Keratinocyte (primary cell): Measurements from ENCODE around the gene MLLT6. TPM values are rescaled to one million over a fixed set of nuclear protein-coding genes. Genes with fewer than 3 reads are reported as not detected.

Source experiments
- DNase-seq: peaks from one replicate; pipeline ENCODE4 v3.0.0-alpha.2; 2011; ENCODE audit warnings: low read depth, missing footprints, low spot score
- FAIRE-seq: peaks from 2 replicates; lab custom pipeline; 2011; peaks lifted over from hg19 to GRCh38; lab: Jason Lieb, UNC
- H2AFZ ChIP-seq: 2 replicates; pipeline ENCODE4 v1.6.0; 2012; ENCODE audit warnings: low read length, control low read depth, inconsistent platforms; ENCODE audit not compliant: control insufficient read depth
- H3K27ac ChIP-seq: 2 replicates; pipeline ENCODE4 v1.5.1; 2011; ENCODE audit warnings: low read length; ENCODE audit not compliant: control insufficient read depth, insufficient read depth
- H3K27me3 ChIP-seq: 3 replicates; pipeline ENCODE4 v1.6.0; 2011; ENCODE audit warnings: low read length; ENCODE audit not compliant: control insufficient read depth, insufficient read depth; ENCODE audit errors: extremely low read depth
- H3K36me3 ChIP-seq, 2 experiments: 2 replicates in 1 of 2; 3 replicates in 1 of 2; pipeline ENCODE4 v1.5.1; 2011; ENCODE audit warnings: low read length in 2 of 2, mild to moderate bottlenecking in 1 of 2; ENCODE audit not compliant: control insufficient read depth in 2 of 2, insufficient read depth in 2 of 2; ENCODE audit errors: extremely low read depth in 1 of 2
- H3K4me1 ChIP-seq: 3 replicates; pipeline ENCODE4 v1.5.1; 2011; ENCODE audit warnings: low read length; ENCODE audit not compliant: control insufficient read depth, insufficient read depth; ENCODE audit errors: extremely low read depth
- H3K4me2 ChIP-seq: 3 replicates; pipeline ENCODE4 v1.6.0; 2011; ENCODE audit warnings: low read depth, low read length; ENCODE audit not compliant: control insufficient read depth, insufficient read depth; ENCODE audit errors: extremely low read depth
- H3K4me3 ChIP-seq, 3 experiments: fragments of 200-600 bp in 1 of 3; sonication (generic) in 1 of 3; 2 replicates in 2 of 3; 3 replicates in 1 of 3; pipeline ENCODE4 v1.5.1; 2011 to 2016; ENCODE audit warnings: low read length in 3 of 3, mild to moderate bottlenecking in 3 of 3, control low read depth in 2 of 3, inconsistent platforms in 1 of 3, low read depth in 1 of 3, mixed read lengths in 1 of 3, mixed run types in 1 of 3, moderate library complexity in 1 of 3; ENCODE audit not compliant: control insufficient read depth in 2 of 3, insufficient read depth in 2 of 3; ENCODE audit errors: extremely low read depth in 1 of 3
- H3K79me2 ChIP-seq: 2 replicates; pipeline ENCODE4 v1.6.0; 2012; ENCODE audit warnings: low read length; ENCODE audit not compliant: control insufficient read depth, insufficient read depth
- H3K9ac ChIP-seq: 3 replicates; pipeline ENCODE4 v1.6.0; 2011; ENCODE audit warnings: low read length; ENCODE audit not compliant: control insufficient read depth, insufficient read depth; ENCODE audit errors: extremely low read depth
- H3K9me1 ChIP-seq: 3 replicates; pipeline ENCODE4 v1.6.0; 2011; ENCODE audit warnings: low read length; ENCODE audit not compliant: control insufficient read depth, insufficient read depth; ENCODE audit errors: extremely low read depth
- H3K9me3 ChIP-seq: 2 replicates; pipeline ENCODE4 v1.5.1; 2012; ENCODE audit warnings: low read depth, low read length; ENCODE audit not compliant: control insufficient read depth
- H4K20me1 ChIP-seq: 3 replicates; pipeline ENCODE4 v1.6.0; 2011; ENCODE audit warnings: low read length; ENCODE audit not compliant: control insufficient read depth, insufficient read depth; ENCODE audit errors: extremely low read depth
- CTCF ChIP-seq, 3 experiments: IDR thresholded peaks in 1 of 3; conservative IDR thresholded peaks in 1 of 3; optimal IDR thresholded peaks in 1 of 3; 2 replicates in 2 of 3; 3 replicates in 1 of 3; pipeline versions ENCODE3 to v1.5.1; 2011; ENCODE audit warnings: low read length in 3 of 3, mild to moderate bottlenecking in 3 of 3, moderate library complexity in 2 of 3, control low read depth in 1 of 3, inconsistent platforms in 1 of 3; ENCODE audit not compliant: insufficient read depth in 2 of 3; ENCODE audit errors: extremely low read depth in 1 of 3
- EZH2 ChIP-seq: IDR thresholded peaks from one replicate; pipeline ENCODE4 v1.6.1; 2012; ENCODE audit warnings: inconsistent platforms, mild to moderate bottlenecking, low read length, moderate library complexity
- dilution Hi-C: fragments of 300-500 bp; cut with MboI; formaldehyde crosslinking; loops from one replicate; pipeline ENCODE4 v1.7.0; 2020; ENCODE audit warnings: low sequenced_read_pairs; ENCODE audit not compliant: extremely low pct_ligation_motif_present
- polyA plus RNA-seq, 5 experiments: library from polyadenylated mRNA; depleted of rRNA in 3 of 5; stranded (reverse) in 3 of 5; stranded (forward) in 1 of 5; unstranded in 1 of 5; fragments of >200 nt; gene quantifications; 1 replicate in 1 of 5; 2 replicates in 3 of 5; 3 replicates in 1 of 5; pipeline versions ENCODE4 v1.2.1 to v1.2.3, GENCODE V29; 2011 to 2012; ENCODE audit warnings: missing spikeins in 2 of 5, low read depth in 1 of 5, low replicate concordance in 1 of 5

The MLLT6 gene
- polyA plus RNA-seq, 1 donor (not counting 4 experiments of a cell fraction or from before 2014, with no cell fraction given), result 17.4 TPM

GRCh38 chr17:38753071-38753506 is 48.0 kb downstream of the MLLT6 start:
- no peaks in the 10 kb centered on the region for H4K20me1 ChIP-seq
- no peaks in the 10 kb centered on the region for H3K27me3 ChIP-seq
- no peaks in the 10 kb centered on the region for H3K9me3 ChIP-seq
- H3K4me1 ChIP-seq, result peaks cover 19% of the 10 kb centered on the region
- FAIRE-seq (no peak), DNase-seq (no peak)
- H2AFZ ChIP-seq, result peak overlapping the region; percentile 96
- TF ChIP-seq EZH2 (no peak), CTCF (optimal IDR thresholded peaks at IDR 0.05 in 1 of 3, IDR thresholded peaks at IDR 0.05 in 1 of 3, conservative IDR thresholded peaks at IDR 0.05 in 1 of 3; ENCODE audit: extremely low read depth in 1 of 3, insufficient read depth in 2 of 3, low read length in 3 of 3) (no peak)
- peak overlapping the region; percentile 94 for H3K9ac ChIP-seq
- peak overlapping the region; percentile 84 for H3K27ac ChIP-seq
- H3K4me2 ChIP-seq, result peak overlapping the region; percentile 94
- H3K9me1 ChIP-seq, result no peaks in the 10 kb centered on the region
- dilution Hi-C loops, result no loop called here
- peak overlapping the region; percentile 78 to 100 (median 97) for H3K4me3 ChIP-seq
- H3K36me3 ChIP-seq, result peaks cover 2 to 20% of the 10 kb centered on the region in 2 experiments
- H3K79me2 ChIP-seq, result peaks cover 29% of the 10 kb centered on the region

DNA sequence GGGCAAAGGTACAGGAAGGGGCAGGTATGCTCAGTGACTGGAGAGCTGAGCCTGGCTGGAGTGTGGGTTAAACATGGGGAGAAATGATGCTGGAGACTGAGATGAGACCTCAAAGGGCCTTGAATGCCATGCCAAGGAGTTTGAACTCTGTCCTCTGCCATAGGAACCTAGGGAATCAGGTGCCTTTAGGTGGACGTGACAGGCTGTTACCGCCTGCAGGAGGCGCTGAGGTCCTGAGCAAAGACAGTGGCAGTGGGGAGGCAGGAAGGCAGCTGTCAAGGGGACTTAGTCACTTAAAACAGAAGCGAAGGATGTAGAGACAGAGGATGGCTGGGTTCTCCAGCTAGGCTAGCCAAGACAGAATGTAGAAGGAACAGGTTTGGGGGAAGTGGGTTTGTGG is 56.5 kb downstream of the MLLT6 start:
- no peak overlapping the region for H3K27ac ChIP-seq
- H3K9me1 ChIP-seq, result no peaks in the 10 kb centered on the region
- H3K27me3 ChIP-seq, result no peaks in the 10 kb centered on the region
- H3K9me3 ChIP-seq, result no peaks in the 10 kb centered on the region
- no peaks in the 10 kb centered on the region for H3K4me1 ChIP-seq
- no peaks in the 10 kb centered on the region for H3K79me2 ChIP-seq
- no peak overlapping the region for H3K9ac ChIP-seq
- no peak overlapping the region for H3K4me3 ChIP-seq
- no peak overlapping the region for H2AFZ ChIP-seq
- no peak overlapping the region for H3K4me2 ChIP-seq
- TF ChIP-seq EZH2 (no peak), CTCF (optimal IDR thresholded peaks at IDR 0.05 in 1 of 3, IDR thresholded peaks at IDR 0.05 in 1 of 3, conservative IDR thresholded peaks at IDR 0.05 in 1 of 3; ENCODE audit: extremely low read depth in 1 of 3, insufficient read depth in 2 of 3, low read length in 3 of 3) (peak; percentile 37 to 61 (median 58))
- DNase-seq, result no peak
- FAIRE-seq, result no peak
- peaks cover 26 to 34% of the 10 kb centered on the region in 2 experiments for H3K36me3 ChIP-seq
- no peaks in the 10 kb centered on the region for H4K20me1 ChIP-seq
- dilution Hi-C loops, result no loop called here
